HG03159 (cell line): ENCODE measurements around the gene ENDOV.
"Not testable (repeated sequence)": the region's sequence is repeated elsewhere in the genome, so short reads cannot be mapped to it uniquely, and the experiment has no call there.

Experiments used
- ATAC-seq: cut with Tn5 transposase; IDR thresholded peaks from one replicate; pipeline ENCODE4 v1.9.1; 2021; ENCODE audit warnings: mild to moderate bottlenecking, moderate library complexity; ENCODE audit not compliant: unreplicated experiment

The ENDOV gene

DNA sequence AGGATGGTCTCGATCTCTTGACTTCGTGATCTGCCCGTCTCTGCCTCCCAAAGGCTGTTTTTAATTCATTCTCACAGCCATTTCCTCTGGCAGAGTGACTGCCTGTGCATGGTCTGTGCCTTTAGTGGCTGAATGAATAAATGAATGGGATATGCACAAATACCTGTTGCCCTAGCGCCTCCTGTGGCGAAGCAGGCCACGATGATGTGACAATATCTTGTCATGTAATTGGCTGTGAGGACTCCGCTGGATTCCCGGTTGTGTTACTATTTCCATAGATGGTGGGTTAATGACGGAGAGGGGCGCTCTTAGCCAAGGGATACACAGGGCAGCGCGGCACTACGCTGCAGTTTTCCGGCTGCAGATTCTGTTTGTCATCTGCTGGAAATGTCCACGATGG is 26.8 kb upstream of the ENDOV start:
- no peak for ATAC-seq

DNA sequence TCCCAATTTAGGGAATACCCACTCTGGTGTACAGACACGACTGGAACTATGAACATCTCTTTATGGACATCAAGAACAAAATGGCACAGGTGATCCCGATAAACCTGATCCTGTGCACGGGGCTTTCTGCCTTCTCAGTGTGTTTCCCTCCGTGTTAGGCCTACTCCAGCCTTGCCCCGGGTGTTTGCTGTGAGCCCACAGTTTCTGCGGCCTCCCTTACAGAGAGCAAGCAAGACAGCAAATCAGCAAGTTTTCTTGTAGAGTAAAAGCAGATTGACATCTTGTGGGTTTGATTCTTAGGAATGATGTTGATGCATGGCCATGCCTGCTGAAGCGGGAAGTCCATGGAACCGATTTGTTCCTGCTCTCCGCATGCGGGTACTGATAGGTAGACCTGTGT is 26.4 kb upstream of the ENDOV start:
- no peak for ATAC-seq

DNA sequence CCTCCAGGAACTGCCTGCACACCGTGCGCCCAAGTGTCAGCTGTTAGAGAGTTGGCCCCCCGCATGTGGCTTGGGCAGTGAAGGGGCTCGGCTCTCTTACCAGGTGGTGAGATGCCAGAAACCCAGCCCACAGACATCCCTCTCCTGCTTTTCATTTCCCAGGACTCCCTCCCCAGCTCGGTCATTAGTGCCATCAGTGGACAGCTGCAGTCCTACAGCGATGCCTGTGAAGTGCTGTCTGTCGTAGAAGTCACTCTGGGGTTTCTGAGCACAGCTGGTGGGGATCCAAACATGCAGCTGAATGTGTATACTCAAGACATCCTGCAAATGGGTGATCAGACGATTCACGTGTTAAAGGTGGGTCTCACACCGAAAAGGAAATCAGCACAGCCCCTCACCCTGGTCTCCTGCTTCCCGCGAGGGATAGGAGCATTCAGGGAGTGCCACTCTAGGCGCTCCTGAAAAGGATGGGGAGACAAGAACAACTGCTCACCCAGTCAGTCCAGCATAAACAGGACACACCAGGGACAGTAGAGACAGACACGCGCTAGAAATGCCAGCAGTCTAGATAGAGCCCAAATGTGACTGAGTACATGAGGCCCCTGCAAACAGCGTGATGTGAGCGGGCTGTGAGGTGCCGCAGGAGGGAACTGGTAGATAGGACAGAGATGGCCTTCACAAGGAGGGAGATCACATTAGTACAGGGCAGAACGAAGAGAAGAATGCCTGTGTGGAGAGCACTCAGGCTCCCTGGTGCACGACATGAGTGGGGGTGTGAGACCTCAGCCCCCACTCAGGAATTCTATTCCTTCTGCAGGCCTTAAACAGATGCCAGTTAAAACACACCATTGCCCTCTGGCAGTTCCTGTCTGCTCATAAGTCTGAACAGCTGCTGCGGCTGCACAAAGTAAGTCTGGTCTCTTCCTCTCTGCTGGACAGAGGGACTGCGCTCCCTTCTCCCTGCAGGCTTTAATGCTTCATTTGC is 25.7 kb upstream of the ENDOV start:
- no peak for ATAC-seq

GRCh38 chr17:80393241-80393890 is 21.6 kb upstream of the ENDOV start:
- no peak for ATAC-seq

GRCh38 chr17:80393961-80394360 is 21.0 kb upstream of the ENDOV start:
- ATAC-seq: no peak

DNA sequence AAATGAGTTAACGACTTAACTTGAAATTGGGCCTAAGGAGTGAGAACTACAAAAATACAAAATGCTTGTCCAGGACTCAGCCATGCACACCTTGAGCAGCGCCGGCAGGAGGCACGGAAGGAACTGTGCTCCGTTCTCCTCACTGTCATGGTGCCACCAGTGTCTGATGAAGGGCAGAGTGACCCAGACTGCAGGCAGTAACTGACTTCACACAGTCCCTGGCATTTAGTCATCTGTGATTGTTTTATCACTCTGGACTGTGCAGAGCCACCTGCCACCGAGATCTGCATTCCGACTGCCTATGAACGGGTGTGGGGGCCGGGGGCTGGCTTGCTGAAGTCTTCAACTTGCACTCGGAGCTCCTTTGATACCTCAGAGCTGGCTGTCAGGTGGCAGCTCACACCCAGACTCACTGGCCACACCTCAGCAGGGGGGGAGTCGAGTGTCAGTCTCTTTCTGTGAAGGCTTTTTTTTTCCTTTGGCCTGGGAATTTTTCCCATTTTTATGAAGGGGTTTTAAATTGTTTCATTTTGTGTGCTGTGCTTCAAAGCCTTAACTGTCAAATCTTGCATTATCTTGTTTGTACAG is 20.2 kb upstream of the ENDOV start:
- no peak for ATAC-seq

- ATAC-seq: no peak
Measured at GRCh38 chr17:80395402-80396151, 19.4 kb upstream of the ENDOV start.

DNA sequence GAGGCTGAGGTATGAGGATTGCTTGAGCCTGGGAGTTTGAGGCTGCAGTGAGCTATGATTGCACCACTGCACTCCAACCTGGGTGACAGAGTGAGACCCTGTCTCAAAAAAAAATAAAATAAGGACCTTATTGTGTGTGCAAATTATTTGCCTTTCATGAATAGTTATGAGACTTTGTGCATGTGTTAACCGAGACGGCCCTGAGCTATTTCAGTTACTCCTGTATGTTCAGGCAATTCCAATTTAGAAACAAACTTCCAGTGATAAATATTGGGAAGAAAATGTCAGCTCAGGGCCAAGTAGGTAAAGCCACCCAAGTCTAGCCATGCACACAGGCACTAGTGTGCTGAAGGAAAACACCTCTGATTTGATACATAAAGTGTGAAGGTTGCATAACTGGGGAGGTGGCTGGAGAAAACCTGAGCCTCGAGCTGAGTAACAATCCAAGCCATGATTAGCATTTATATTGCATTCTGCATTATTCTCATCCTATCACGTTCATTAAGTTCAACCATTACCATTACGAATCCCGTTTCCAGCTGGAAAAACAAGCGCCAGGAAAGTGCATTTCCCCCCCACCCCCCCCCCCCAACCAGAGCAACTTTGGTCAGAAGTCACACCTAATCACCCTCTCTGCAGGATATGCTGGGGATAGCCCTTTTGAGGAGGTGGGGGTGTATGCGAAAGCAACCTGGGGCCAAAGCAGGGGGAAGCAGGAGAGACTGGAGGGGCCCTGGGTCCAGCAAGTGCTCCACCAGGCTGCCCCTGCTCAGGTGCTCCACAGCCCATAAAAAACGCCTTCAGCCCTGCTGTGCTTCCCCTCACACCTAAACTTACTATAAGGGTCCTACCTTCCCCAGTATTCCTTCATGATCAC is 18.6 kb upstream of the ENDOV start:
- no peak for ATAC-seq

- no peak for ATAC-seq
Measured at GRCh38 chr17:80397034-80397387, 18.0 kb upstream of the ENDOV start.

- ATAC-seq: no peak
Measured at GRCh38 chr17:80397686-80398085, 17.3 kb upstream of the ENDOV start.

DNA sequence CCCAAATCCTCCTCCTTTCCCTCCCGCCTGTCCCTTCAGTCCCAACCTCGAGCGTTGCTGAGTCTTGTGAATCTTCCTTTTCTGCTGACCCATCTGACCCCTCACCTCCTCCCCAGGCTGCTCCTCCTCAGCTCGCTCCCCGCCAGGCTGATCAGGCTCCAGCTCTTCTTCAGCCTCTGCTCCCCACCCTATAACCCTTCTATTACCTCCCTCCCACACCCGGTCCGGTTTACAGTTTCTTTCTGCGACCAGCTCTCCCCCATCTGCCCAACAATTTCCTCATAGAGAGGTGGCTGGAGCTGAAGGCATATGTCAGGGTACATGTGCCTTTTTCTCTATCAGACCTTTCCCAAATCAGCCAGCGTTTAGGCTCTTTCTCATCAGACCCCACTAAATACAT is 13.9 kb upstream of the ENDOV start:
- not testable (repeated sequence) for ATAC-seq

DNA sequence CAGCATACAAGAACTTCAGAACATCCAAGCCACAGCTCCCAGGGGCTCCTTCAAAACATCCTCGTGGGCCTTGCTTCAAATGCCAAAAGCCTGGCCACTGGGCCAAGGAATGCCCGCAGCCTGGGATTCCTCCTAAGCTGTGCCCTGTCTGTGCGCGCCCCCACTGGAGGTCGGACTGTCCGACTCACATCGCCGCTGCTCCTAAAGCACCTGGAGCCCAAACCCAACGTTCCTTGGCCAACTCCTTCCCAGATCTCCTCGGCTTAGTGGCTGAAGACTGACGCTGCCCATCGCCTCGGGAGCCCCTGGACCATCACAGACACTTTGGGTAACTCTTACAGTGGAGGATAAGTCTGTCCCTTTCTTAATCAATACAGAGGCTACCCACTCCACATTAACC is 12.9 kb upstream of the ENDOV start:
- not testable (repeated sequence) for ATAC-seq

- ATAC-seq: no peak
Measured at GRCh38 chr17:80402959-80403358, 12.0 kb upstream of the ENDOV start.

DNA sequence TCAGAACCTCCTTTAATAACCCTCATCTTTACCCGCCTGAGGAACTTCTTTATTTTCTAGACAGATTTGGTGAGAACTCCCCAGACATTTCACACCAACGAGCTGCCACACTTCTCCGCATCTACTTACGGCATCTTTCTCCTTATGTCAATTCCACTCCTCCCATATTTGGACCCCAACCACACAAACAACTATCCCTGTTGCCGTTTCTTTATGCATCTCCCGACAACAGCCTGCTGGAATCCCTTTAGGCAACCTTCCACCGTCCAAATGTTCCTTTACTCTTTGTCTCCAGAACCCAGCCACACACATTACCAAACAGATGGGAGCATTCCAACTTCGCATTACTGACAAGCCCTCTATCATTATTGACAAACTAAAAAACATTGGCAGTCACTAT is 8.8 kb upstream of the ENDOV start:
- no peak for ATAC-seq

DNA sequence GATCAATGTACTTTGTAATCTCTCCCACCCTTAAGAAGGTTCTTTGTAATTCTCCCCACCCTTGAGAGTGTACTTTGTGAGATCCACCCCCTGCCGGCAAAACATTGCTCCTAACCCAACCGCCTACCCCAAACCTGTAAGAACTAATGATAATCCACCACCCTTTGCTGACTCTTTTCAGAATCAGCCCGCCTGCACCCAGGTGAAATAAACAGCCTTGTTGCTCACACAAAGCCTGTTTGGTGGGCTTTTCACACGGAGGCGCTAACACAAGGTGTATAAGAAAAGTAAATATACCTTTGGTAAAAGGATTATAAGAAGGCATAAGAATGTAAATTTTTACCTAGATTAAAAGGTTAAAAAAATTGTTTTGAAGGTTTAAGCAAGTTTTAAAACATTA is 7.0 kb upstream of the ENDOV start:
- not testable (repeated sequence) for ATAC-seq

DNA sequence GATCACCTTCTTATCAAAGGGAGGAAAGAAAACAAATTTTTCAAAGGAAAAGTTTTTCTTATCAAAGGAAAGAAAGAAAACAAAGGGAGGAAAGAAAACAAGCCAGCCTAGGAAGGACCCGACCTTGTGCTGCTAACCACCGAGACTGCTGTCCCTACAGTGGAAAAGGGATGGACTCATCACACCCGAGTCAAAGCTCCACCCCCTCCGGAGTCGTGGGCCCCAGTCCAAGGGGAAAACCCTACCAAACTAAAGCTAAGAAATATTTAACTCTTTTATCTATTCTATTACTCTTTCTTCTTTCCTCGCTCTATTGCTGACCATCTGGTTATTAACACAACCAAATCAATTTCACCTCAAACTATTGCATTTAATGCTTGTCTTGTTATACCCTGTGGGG is 6.1 kb upstream of the ENDOV start:
- no peak for ATAC-seq

- ATAC-seq: no peak
Measured at GRCh38 chr17:80409626-80410025, 5.3 kb upstream of the ENDOV start.

DNA sequence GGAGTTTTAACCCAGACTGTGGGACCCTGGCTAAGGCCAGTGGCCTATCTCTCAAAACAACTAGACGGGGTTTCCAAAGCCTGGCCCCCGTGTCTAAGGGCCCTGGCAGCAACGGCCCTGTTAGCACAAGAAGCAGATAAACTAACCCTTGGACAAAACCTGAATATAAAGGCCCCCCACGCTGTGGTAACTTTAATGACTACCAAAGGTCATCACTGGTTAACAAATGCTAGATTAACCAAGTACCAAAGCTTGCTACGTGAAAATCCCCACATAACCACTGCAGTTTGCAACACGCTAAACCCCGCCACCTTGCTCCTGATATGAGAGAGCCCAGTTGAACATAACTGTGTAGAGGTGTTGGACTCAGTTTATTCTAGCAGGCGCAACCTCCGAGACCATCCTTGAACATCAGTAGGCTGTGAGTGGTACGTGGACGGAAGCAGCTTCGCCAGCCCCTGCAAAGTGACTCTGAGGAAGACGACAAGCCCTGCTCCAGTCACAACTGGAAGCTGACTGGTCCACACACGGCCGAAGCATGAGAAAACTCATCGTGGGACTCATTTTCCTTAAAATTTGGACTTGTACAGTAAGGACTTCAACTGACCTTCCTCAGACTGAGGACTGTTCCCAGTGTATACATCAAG is 4.4 kb upstream of the ENDOV start:
- ATAC-seq: not testable (repeated sequence)

- ATAC-seq: no peak
Measured at GRCh38 chr17:80413771-80414507, 1.0 kb upstream of the ENDOV start.
